GM18499 (cell line): Measurements from ENCODE around the gene SHISA7.
A peak's percentile ranks its signal among the peaks of the same experiment; 100 is the strongest.

Experiments used
- ATAC-seq: cut with Tn5 transposase; IDR thresholded peaks from one replicate; pipeline ENCODE4 v1.9.1; 2021; ENCODE audit warnings: moderate number of reproducible peaks; ENCODE audit not compliant: insufficient read depth, unreplicated experiment

The SHISA7 gene

GRCh38 chr19:55391702-55392615 is 51.1 kb downstream of the SHISA7 start:
- ATAC-seq = no peak

- no peak for ATAC-seq
These were observed 51.9 kb downstream of the SHISA7 start for GRCh38 chr19:55391191-55391670.

DNA sequence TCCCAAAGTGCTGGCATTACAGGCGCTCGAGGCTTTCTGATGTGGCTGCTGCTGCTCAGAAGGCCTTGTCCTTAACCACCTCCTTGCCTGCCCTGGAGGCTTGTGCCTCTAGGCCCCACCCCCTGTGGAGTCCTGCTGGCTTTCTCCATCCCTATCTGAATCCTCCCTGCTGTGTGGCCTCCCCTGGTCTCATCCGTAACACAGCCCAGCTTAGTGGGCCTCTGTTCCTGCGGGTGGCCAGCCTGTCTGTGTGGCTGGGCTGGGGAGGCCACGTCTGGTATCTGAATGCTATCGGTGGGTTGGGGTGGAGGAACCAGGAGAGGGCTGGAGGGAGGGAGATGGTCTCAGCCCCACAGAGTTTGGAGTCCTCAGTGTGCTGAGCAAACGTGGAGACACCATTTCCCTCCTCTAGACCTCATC is 52.6 kb downstream of the SHISA7 start:
- ATAC-seq = no peak

- ATAC-seq = no peak
These were observed 53.4 kb downstream of the SHISA7 start for GRCh38 chr19:55389386-55390317.

DNA sequence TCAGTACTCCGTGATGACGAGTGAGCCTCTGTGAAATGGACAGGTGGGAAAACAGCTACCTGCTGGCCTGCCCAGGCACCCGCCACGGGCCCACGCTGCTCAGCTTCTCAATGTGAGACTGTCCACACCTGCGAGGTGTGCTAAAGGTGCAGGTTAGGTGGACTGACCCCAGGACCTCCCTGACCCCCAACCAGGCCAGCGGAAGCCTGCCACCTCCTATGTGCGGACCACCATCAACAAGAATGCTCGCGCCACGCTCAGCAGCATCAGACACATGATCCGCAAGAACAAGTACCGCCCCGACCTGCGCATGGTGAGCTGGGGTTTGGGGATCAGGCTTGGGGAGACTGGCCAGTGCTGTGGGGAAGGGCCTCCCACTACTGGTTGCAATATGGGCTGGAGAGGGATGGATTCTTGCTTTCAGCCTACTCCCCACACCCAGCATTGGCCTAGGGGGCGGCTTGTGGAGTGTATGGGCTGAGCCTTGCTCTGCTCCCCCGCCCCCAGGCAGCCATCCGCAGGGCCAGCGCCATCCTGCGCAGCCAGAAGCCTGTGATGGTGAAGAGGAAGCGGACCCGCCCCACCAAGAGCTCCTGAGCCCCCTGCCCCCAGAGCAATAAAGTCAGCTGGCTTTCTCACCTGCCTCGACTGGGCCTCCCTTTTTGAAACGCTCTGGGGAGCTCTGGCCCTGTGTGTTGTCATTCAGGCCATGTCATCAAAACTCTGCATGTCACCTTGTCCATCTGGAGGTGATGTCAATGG is 55.2 kb downstream of the SHISA7 start:
- no peak for ATAC-seq

GRCh38 chr19:55386493-55386971 is 56.6 kb downstream of the SHISA7 start:
- no peak for ATAC-seq

DNA sequence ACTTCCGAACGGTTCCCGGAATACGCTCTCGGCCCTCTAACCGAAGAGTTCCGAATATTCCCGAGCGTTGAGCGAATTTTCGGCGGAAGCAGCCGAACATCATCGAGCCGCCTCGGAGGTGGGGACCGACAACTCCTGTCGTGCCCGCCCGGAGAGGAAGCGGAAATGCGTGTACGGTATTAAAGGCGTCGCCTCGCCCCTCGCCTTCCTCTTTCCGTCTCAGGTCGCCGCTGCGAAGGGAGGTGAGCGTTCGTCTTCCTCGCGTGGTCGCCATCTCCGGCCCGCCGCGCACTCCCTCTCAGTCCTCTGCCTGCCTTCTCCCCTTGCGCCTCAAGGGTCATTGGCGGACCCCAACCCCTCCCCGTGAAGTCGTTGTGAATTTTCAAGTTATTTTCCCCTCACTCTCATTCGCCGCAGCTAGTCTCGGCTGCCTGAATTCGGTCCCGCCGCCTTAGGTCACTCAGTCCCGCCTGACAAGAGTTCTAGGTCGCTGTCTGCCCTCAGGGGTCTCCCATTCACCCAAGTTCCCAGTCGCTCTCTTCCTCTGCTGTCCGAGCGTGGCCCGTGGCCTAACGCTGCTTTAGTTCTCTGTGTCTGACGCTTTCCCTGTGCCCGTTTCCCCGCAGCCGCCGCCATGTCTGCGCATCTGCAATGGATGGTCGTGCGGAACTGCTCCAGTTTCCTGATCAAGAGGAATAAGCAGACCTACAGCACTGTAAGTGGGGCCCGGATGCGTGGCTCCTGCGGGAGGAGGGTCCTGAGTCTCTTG is 57.2 kb downstream of the SHISA7 start, which contains the start of gene RPL28:
Gene RPL28 (plus strand): TSS at position 209 of the 769 bp plus-strand sequence. CDS start 426 bp downstream, at position 635.
- peak; percentile 64 for ATAC-seq

DNA sequence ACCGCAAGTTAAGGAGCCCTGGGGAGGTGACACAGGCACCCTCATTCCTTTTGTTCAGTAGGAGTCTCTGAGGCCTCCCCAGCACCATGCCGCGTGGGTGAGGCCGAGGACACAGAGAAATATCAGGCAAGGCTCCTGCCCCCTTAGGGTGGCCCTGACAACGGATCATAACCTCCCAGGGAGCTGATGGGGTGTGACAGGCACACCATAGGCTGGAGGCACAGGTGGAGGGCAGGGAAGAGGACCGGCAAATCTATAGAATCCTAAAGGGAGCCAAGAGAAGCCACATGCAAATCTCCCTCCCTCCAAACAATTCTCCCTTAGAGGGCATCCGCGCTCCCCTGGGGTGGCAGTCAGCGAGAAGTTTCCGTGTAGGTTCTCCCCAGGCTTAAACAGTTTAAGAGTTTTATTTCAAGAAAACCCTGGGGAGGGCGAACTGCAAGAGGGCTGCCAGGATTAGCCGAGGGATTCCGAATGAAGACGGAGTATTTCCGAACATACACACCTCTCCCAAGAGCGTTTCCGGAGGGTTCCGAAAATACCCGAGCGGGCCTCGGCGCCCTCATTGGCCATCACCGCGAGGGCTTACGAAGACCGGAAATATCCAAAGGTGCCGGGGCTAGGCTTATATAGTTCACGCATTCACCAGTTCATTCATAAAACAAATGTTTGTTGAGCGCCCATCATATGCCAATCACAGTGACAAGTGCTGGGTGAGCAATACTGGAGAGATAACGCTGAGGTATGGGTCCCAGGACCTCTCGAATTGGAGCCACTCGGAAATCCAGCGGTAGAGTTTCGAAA is 58.0 kb downstream of the SHISA7 start:
- peak; percentile 26 for ATAC-seq

DNA sequence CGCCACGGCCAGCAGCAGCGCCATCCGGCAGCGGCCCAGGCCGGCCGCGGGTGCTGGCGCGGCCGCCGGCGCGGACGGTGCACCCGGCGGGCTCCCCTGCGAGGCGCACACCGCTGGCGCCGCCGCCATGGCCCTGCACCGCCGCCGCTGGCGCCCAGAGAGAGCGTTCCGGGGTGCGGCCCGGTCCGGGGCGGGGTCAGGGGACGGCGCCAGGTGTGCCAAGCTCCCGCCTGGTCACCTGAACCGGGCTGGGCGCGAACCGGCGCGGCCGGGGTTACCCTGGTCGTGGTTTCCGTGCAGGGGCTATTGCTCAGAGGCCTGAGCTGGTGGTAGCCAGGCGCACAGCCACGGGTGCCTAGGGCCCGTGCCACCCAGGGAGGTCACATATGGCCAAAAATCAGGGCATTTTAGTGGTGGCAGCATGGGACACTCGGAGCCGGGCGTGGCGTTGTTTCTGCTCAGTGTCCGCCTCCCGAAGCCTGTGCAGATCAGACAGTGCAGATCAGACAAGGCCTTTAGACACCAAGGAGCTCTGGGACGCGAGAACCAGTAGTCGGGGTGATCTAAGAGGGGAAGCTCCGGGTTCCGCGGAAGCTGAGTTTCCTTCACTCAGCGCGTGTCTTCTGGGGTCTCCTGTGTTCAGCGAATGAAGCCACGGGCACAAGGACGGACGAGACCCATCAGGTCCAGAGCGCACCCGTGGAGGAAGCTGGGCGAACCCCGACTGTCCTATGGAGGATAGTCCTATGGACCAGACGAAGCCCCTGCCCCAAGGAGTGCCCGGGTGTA is 58.8 kb downstream of the SHISA7 start, which contains the start of gene TMEM238:
Gene TMEM238 (minus strand): TSS at position 162 of the 789 bp plus-strand sequence. CDS start 33 bp downstream, at position 129.
- no peak for ATAC-seq

- ATAC-seq = no peak
These were observed 59.6 kb downstream of the SHISA7 start for GRCh38 chr19:55383279-55384130.

- ATAC-seq = no peak
These were observed 60.5 kb downstream of the SHISA7 start for GRCh38 chr19:55382522-55383054.

DNA sequence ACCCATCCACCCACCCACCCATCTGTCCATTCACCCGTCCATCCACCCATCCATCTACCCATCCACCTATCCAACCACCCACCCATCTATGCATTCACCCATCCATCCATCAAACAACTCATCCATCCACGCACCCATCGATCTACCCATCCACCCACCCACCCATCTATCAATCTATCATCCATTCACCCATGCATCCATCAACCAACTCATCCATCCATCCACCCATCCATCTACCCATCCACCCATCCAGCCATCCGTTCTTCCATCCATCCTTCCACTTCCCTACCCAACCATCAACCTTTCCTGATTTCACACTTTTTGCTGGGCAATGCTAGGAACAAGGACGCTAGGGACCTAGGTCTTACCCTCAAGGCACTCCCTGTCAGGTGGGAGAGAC is 61.1 kb downstream of the SHISA7 start:
- no peak for ATAC-seq

DNA sequence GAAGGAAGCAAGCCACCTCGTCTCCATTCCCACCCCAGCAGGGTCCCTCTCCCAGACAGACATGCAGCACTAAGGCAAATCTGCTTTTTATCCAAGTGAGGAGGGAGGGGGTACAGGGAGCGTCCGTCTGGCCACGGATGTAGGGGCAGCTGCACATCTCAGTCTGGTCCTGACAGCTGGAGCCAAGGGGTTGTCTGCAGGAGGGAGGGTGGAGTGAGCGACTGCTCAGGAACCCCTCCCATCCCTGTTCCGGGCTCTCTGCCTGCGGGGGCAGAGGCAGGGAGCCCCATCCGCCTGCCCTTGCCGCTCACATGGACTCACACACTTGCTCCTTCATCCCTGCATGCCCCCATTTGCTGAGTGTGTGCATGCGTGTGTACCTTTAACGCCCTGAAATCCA is 63.9 kb downstream of the SHISA7 start:
- no peak for ATAC-seq
